ENCODE measurements around the gene ACTR1B.
"Not testable (repeated sequence)": the region's sequence is repeated elsewhere in the genome, so short reads cannot be mapped to it uniquely, and the experiment has no call there.

Gene ACTR1B

GRCh38 chr2:97688062-97688827 is 24.4 kb upstream of the ACTR1B start:
- DNase-seq = no peak

GRCh38 chr2:97687235-97687634 is 23.4 kb upstream of the ACTR1B start:
- DNase-seq = not testable (repeated sequence)

GRCh38 chr2:97678298-97678697 is 14.5 kb upstream of the ACTR1B start:
- no peak for DNase-seq

- DNase-seq = no peak
Observed at GRCh38 chr2:97677480-97677879, 13.6 kb upstream of the ACTR1B start.

- no peak for DNase-seq
Observed at GRCh38 chr2:97676620-97677019, 12.8 kb upstream of the ACTR1B start.

- no peak for DNase-seq
Observed at GRCh38 chr2:97675430-97676113, 11.7 kb upstream of the ACTR1B start.

- DNase-seq = no peak
Observed at GRCh38 chr2:97673915-97674283, 10.1 kb upstream of the ACTR1B start.

- DNase-seq = no peak
Observed at GRCh38 chr2:97673182-97673914, 9.5 kb upstream of the ACTR1B start.

- not testable (repeated sequence) for DNase-seq
Observed at GRCh38 chr2:97672606-97673140, 8.8 kb upstream of the ACTR1B start.

GRCh38 chr2:97671526-97671925 is 7.7 kb upstream of the ACTR1B start:
- DNase-seq = no peak

- DNase-seq = no peak
Observed at GRCh38 chr2:97670471-97670870, 6.6 kb upstream of the ACTR1B start.

GRCh38 chr2:97669448-97669847 is 5.6 kb upstream of the ACTR1B start, which contains the start of gene C2orf92:
Gene C2orf92 (plus strand): TSS chr2:97669713. CDS start chr2:97669789, 76 bp downstream.
- DNase-seq = no peak

GRCh38 chr2:97664636-97664970 is 759 bp upstream of the ACTR1B start:
- DNase-seq = no peak

- no peak for DNase-seq
Observed at GRCh38 chr2:97663626-97663961, 250 bp downstream of the ACTR1B start.

GRCh38 chr2:97662895-97663625 is 784 bp downstream of the ACTR1B start:
- peak; percentile 95 for DNase-seq

GRCh38 chr2:97662386-97662894 is 1.4 kb downstream of the ACTR1B start:
- DNase-seq = no peak

GRCh38 chr2:97661927-97662326 is 1.9 kb downstream of the ACTR1B start:
- no peak for DNase-seq

GRCh38 chr2:97660775-97661389 is 3.0 kb downstream of the ACTR1B start:
- peak; percentile 72 for DNase-seq

GRCh38 chr2:97660044-97660774 is 3.6 kb downstream of the ACTR1B start:
- no peak for DNase-seq

GRCh38 chr2:97659256-97660043 is 4.4 kb downstream of the ACTR1B start:
- DNase-seq = no peak

- no peak for DNase-seq
Observed at GRCh38 chr2:97658691-97659157, 5.1 kb downstream of the ACTR1B start.

All from islet precursor cell (in vitro differentiated cells).